WI38 (cell line): ENCODE results near the gene CDH23.

Experiments used
- H3K4me3 ChIP-seq: 2 replicates; pipeline ENCODE4 v1.5.1; 2011; ENCODE audit warnings: low read depth, mild to moderate bottlenecking, control low read depth, low read length
- CTCF ChIP-seq: IDR thresholded peaks from 2 replicates; pipeline ENCODE4 v1.5.1; 2012; ENCODE audit warnings: low read depth, mild to moderate bottlenecking, control low read depth, low read length

The CDH23 gene

GRCh38 chr10:71505862-71506261 is 109.1 kb downstream of the CDH23 start:
- H3K4me3 ChIP-seq = no peak overlapping the region
- no peak for TF ChIP-seq CTCF

GRCh38 chr10:71509444-71509843 is 112.7 kb downstream of the CDH23 start:
- no peak for TF ChIP-seq CTCF
- no peak overlapping the region for H3K4me3 ChIP-seq

- H3K4me3 ChIP-seq = no peak overlapping the region
- no peak for TF ChIP-seq CTCF
Measured at GRCh38 chr10:71511206-71511605, 114.5 kb downstream of the CDH23 start.

GRCh38 chr10:71512312-71512711 is 115.6 kb downstream of the CDH23 start:
- TF ChIP-seq CTCF = no peak

GRCh38 chr10:71512761-71513539 is 116.2 kb downstream of the CDH23 start:
- H3K4me3 ChIP-seq = no peak overlapping the region
- no peak for TF ChIP-seq CTCF

More at GRCh38 chr10:71512312-71512711, 115.6 kb downstream of the CDH23 start:
- no peak overlapping the region for H3K4me3 ChIP-seq

GRCh38 chr10:71513540-71513853 is 116.8 kb downstream of the CDH23 start:
- no peak overlapping the region for H3K4me3 ChIP-seq
- TF ChIP-seq CTCF = no peak

GRCh38 chr10:71513936-71514335 is 117.2 kb downstream of the CDH23 start:
- H3K4me3 ChIP-seq = no peak overlapping the region
- no peak for TF ChIP-seq CTCF
